Peyer's patch (tissue), 4 donors: ENCODE measurements around the gene CACNA1I.

ENCODE experiments used
- POLR2A ChIP-seq, 2 donors: fragments of 450-650 bp; IDR thresholded peaks; one replicate each; pipeline ENCODE4 v1.5.1; 2017; ENCODE audit warnings: antibody characterized with exemption in 2 of 2, mild to moderate bottlenecking in 2 of 2, moderate library complexity in 2 of 2
- TF ChIP-seq, protein P1 (sequence below), 6 experiments: fragments of 450-650 bp in 4 of 6; fragments of 200-600 bp in 2 of 6; sonication (generic) in 1 of 6; IDR thresholded peaks; one replicate each; pipeline ENCODE4 v1.5.1; 2017 to 2019; ENCODE audit warnings: antibody characterized with exemption in 6 of 6, mild to moderate bottlenecking in 3 of 6, moderate library complexity in 1 of 6

DNA sequence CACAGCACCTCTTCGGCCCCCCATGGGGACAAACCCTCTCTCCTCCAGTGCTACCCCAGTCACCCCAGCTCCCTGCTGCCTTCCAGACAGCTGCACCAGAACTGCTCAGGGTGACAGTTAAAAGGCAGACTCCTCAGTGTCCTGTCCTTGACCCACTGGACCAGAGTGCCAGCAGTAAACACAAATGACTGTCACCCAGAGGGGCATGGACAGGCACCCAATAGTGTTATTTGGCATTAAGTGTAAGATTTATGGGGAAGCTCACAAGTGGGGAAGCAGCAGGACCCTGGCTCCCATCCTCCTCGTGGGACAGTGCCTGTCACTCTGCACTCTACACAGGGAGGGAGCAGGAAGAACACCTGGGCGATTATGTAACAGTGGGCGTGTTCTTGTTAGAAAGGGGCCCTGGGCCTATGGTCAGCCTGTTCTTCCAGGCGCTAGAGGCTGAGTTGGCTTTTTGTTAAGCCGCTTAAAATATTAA, 43.0 kb upstream of the CACNA1I start:
- TF ChIP-seq, protein P1, sequence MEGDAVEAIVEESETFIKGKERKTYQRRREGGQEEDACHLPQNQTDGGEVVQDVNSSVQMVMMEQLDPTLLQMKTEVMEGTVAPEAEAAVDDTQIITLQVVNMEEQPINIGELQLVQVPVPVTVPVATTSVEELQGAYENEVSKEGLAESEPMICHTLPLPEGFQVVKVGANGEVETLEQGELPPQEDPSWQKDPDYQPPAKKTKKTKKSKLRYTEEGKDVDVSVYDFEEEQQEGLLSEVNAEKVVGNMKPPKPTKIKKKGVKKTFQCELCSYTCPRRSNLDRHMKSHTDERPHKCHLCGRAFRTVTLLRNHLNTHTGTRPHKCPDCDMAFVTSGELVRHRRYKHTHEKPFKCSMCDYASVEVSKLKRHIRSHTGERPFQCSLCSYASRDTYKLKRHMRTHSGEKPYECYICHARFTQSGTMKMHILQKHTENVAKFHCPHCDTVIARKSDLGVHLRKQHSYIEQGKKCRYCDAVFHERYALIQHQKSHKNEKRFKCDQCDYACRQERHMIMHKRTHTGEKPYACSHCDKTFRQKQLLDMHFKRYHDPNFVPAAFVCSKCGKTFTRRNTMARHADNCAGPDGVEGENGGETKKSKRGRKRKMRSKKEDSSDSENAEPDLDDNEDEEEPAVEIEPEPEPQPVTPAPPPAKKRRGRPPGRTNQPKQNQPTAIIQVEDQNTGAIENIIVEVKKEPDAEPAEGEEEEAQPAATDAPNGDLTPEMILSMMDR (IDR thresholded peaks at IDR 0.05), result no peak
- peak in 1 of 2 donors; percentile 35 for TF ChIP-seq POLR2A (IDR thresholded peaks at IDR 0.05)
